H1 (cell line): ENCODE measurements around the gene UCP2.

Source experiments
- BCL11A ChIP-seq, 2 experiments: IDR thresholded peaks; one replicate each; pipeline ENCODE4 v1.6.1; 2011; ENCODE audit warnings: low read depth in 2 of 2, low read length in 2 of 2, mild to moderate bottlenecking in 2 of 2
- BRCA1 ChIP-seq: IDR thresholded peaks from 2 replicates; pipeline ENCODE4 v1.6.1; 2012; ENCODE audit warnings: low read depth, low read length, improper control_type of control experiment
- CBX8 ChIP-seq: fragments of 300-800, 300-1000 bp; sonication (generic); IDR thresholded peaks from 2 replicates; pipeline ENCODE4 v1.7.1; 2016; ENCODE audit warnings: low read depth, low read length, borderline replicate concordance
- CHD2 ChIP-seq: IDR thresholded peaks from 2 replicates; pipeline ENCODE4 v1.6.1; 2012; ENCODE audit warnings: low read length, improper control_type of control experiment
- EZH2 ChIP-seq: fragments of 200-600 bp; sonication (generic); IDR thresholded peaks from 2 replicates; pipeline ENCODE4 v1.7.1; 2012; ENCODE audit warnings: low read depth, mild to moderate bottlenecking, moderate library complexity, low read length, inconsistent platforms; ENCODE audit not compliant: severe bottlenecking
- NANOG ChIP-seq: IDR thresholded peaks from 2 replicates; pipeline ENCODE4 v1.6.1; 2011; ENCODE audit warnings: low read length, low read depth, mild to moderate bottlenecking, inconsistent platforms; ENCODE audit not compliant: insufficient read depth, poor library complexity, severe bottlenecking
- RAD21 ChIP-seq, 2 experiments: IDR thresholded peaks in 1 of 2; conservative IDR thresholded peaks in 1 of 2; 2 replicates each; pipeline ENCODE4 v1.6.1; 2011; ENCODE audit warnings: low read depth in 2 of 2, low read length in 2 of 2, improper control_type of control experiment in 1 of 2, inconsistent platforms in 1 of 2, mild to moderate bottlenecking in 1 of 2, moderate library complexity in 1 of 2
- RBBP5 ChIP-seq: IDR thresholded peaks from 2 replicates; pipeline ENCODE4 v1.7.1; 2012; ENCODE audit warnings: low read depth, mild to moderate bottlenecking, inconsistent platforms, low read length, moderate library complexity, borderline replicate concordance
- SIN3A ChIP-seq, 2 experiments: IDR thresholded peaks in 1 of 2; conservative IDR thresholded peaks in 1 of 2; 2 replicates each; pipeline ENCODE4 v1.6.1; 2011 to 2012; ENCODE audit warnings: low read length in 2 of 2, improper control_type of control experiment in 1 of 2, low read depth in 1 of 2, mild to moderate bottlenecking in 1 of 2
- SIX5 ChIP-seq: IDR thresholded peaks from 2 replicates; pipeline ENCODE4 v1.6.1; 2011; ENCODE audit warnings: mild to moderate bottlenecking, low read depth, low read length
- TCF12 ChIP-seq: IDR thresholded peaks from 2 replicates; pipeline ENCODE4 v1.6.1; 2011; ENCODE audit warnings: low read depth, mild to moderate bottlenecking, low read length
- TF ChIP-seq, protein P1 (sequence below), 3 experiments: IDR thresholded peaks; 1 replicate in 2 of 3; 2 replicates in 1 of 3; pipeline versions ENCODE4 v1.5.1 to v1.6.1; 2011; ENCODE audit warnings: low read length in 3 of 3, mild to moderate bottlenecking in 3 of 3, inconsistent platforms in 2 of 3, low read depth in 1 of 3, moderate library complexity in 1 of 3; ENCODE audit not compliant: insufficient read depth in 1 of 3; ENCODE audit errors: control extremely low read depth in 1 of 3

GRCh38 chr11:73965764-73966121 is 16.9 kb downstream of the UCP2 start:
- TF ChIP-seq TCF12 (no peak), RBBP5 (no peak), BCL11A (IDR thresholded peaks at IDR 0.05; ENCODE audit: low read depth in 2 of 2, low read length in 2 of 2) (no peak), CBX8 (no peak), SIN3A (conservative IDR thresholded peaks at IDR 0.05 in 1 of 2, IDR thresholded peaks at IDR 0.05 in 1 of 2; ENCODE audit: low read depth in 1 of 2, low read length in 2 of 2) (no peak), NANOG (no peak), CHD2 (no peak), SIX5 (no peak), EZH2 (no peak), BRCA1 (no peak), RAD21 (IDR thresholded peaks at IDR 0.05 in 1 of 2, conservative IDR thresholded peaks at IDR 0.05 in 1 of 2; ENCODE audit: low read depth in 2 of 2, low read length in 2 of 2) (no peak)
- TF ChIP-seq, protein P1, sequence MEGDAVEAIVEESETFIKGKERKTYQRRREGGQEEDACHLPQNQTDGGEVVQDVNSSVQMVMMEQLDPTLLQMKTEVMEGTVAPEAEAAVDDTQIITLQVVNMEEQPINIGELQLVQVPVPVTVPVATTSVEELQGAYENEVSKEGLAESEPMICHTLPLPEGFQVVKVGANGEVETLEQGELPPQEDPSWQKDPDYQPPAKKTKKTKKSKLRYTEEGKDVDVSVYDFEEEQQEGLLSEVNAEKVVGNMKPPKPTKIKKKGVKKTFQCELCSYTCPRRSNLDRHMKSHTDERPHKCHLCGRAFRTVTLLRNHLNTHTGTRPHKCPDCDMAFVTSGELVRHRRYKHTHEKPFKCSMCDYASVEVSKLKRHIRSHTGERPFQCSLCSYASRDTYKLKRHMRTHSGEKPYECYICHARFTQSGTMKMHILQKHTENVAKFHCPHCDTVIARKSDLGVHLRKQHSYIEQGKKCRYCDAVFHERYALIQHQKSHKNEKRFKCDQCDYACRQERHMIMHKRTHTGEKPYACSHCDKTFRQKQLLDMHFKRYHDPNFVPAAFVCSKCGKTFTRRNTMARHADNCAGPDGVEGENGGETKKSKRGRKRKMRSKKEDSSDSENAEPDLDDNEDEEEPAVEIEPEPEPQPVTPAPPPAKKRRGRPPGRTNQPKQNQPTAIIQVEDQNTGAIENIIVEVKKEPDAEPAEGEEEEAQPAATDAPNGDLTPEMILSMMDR (IDR thresholded peaks at IDR 0.05; ENCODE audit: control extremely low read depth in 1 of 3, insufficient read depth in 1 of 3, low read depth in 1 of 3, low read length in 3 of 3), result no peak
